ENCODE results near the gene MYBPHL. TPM values are rescaled to one million over a fixed set of nuclear protein-coding genes. Genes with fewer than 3 reads are reported as not detected.
"Not testable (repeated sequence)": the region's sequence is repeated elsewhere in the genome, so short reads cannot be mapped to it uniquely, and the experiment has no call there.

The MYBPHL gene
- total RNA-seq, 4 donors from 2014 or later, result 0.46 TPM; not detected in 3

GRCh38 chr1:109309347-109309746 is 2.5 kb upstream of the MYBPHL start:
- Histone ChIP-seq H3K4me1 (peaks cover 9 to 88% (median 10%) of the 10 kb centered on the region in 3 donors), H3K4me3 (no peak overlapping the region), H3K9me3 (no peaks in the 10 kb centered on the region), H3K27ac (peak overlapping the region; percentile 30 to 78 (median 70)), H3K27me3 (no peaks in the 10 kb centered on the region), H3K36me3 (peaks cover 0 to 45% of the 10 kb centered on the region in 2 donors)
- ATAC-seq, result no peak
- TF ChIP-seq EP300 (IDR thresholded peaks at IDR 0.05) (no peak), POLR2A (IDR thresholded peaks at IDR 0.05) (no peak), CTCF (IDR thresholded peaks at IDR 0.05) (no peak), POLR2AphosphoS5 (IDR thresholded peaks at IDR 0.05) (no peak)
- WGBS, 2 donors (ENCODE audit: low coverage in 1 of 2), result 19 to 24% methylated on average over 2 of the region's 2 CpGs

- no peaks in the 10 kb centered on the region for H3K9me3 ChIP-seq
- 8 to 39% methylated on average over 2 to 13 of the region's 14 CpGs for WGBS, 2 donors (ENCODE audit: low coverage in 1 of 2)
- H3K4me3 ChIP-seq, result no peak overlapping the region
- no peak for TF ChIP-seq CTCF (IDR thresholded peaks at IDR 0.05)
- TF ChIP-seq EP300 (IDR thresholded peaks at IDR 0.05), result no peak
- TF ChIP-seq POLR2AphosphoS5 (IDR thresholded peaks at IDR 0.05), result no peak
- TF ChIP-seq POLR2A (IDR thresholded peaks at IDR 0.05), result no peak
- H3K4me1 ChIP-seq, result peaks cover 9 to 89% (median 10%) of the 10 kb centered on the region in 3 donors
- no peak for ATAC-seq
- no peaks in the 10 kb centered on the region for H3K27me3 ChIP-seq
- H3K36me3 ChIP-seq, result peaks cover 0 to 26% of the 10 kb centered on the region in 2 donors
- peak overlapping the region; percentile 12 to 78 (median 74) for H3K27ac ChIP-seq
Observed at GRCh38 chr1:109307274-109308021, 637 bp upstream of the MYBPHL start.

- Histone ChIP-seq H3K4me1 (peaks cover 9 to 80% (median 10%) of the 10 kb centered on the region in 3 donors), H3K27ac (peak overlapping the region; percentile 27 to 78 (median 74)), H3K36me3 (peaks cover 0 to 13% of the 10 kb centered on the region in 2 donors)
- not testable (repeated sequence) for H3K9me3 ChIP-seq, H3K27me3 ChIP-seq, H3K4me3 ChIP-seq, ATAC-seq
- WGBS, 2 donors (ENCODE audit: low coverage in 1 of 2), result 8 to 30% methylated on average over 2 to 3 of the region's 10 CpGs
Observed at GRCh38 chr1:109305991-109306390, 820 bp downstream of the MYBPHL start.

GRCh38 chr1:109304226-109304920 is 2.4 kb downstream of the MYBPHL start:
- Histone ChIP-seq H3K36me3 (no peaks in the 10 kb centered on the region), H3K4me3 (no peak overlapping the region), H3K9me3 (no peaks in the 10 kb centered on the region), H3K27ac (peak overlapping the region; percentile 54 to 78 (median 78)), H3K27me3 (no peaks in the 10 kb centered on the region), H3K4me1 (peaks cover 5 to 75% (median 14%) of the 10 kb centered on the region in 3 donors)
- WGBS, 2 donors (ENCODE audit: low coverage in 1 of 2), result 33 to 34% methylated on average over 2 to 6 of the region's 8 CpGs
- ATAC-seq, result peak; percentile 26
- TF ChIP-seq POLR2AphosphoS5 (IDR thresholded peaks at IDR 0.05) (peak; percentile 3), POLR2A (IDR thresholded peaks at IDR 0.05) (no peak), CTCF (IDR thresholded peaks at IDR 0.05) (peak in 1 of 4 experiments; percentile 15)

- Histone ChIP-seq H3K36me3 (no peaks in the 10 kb centered on the region), H3K4me1 (peaks cover 10 to 63% (median 23%) of the 10 kb centered on the region in 3 donors), H3K27me3 (no peaks in the 10 kb centered on the region), H3K4me3 (no peak overlapping the region), H3K27ac (no peak overlapping the region), H3K9me3 (no peaks in the 10 kb centered on the region)
- TF ChIP-seq POLR2AphosphoS5 (IDR thresholded peaks at IDR 0.05) (no peak), CTCF (IDR thresholded peaks at IDR 0.05) (no peak), EP300 (IDR thresholded peaks at IDR 0.05) (no peak), POLR2A (IDR thresholded peaks at IDR 0.05) (no peak)
- 92 to 100% methylated on average over 4 to 5 of the region's 5 CpGs for WGBS, 2 donors (ENCODE audit: low coverage in 1 of 2)
- no peak for ATAC-seq
Observed at GRCh38 chr1:109301874-109302273, 4.9 kb downstream of the MYBPHL start.
